H1 (cell line): ENCODE data around the gene PLCL1. TPM values are rescaled to one million over a fixed set of nuclear protein-coding genes. Genes with fewer than 3 reads are reported as not detected.

ENCODE experiments used
- CTCF ChIA-PET: fragments of 300-600 bp; sonication (Branson Sonifier 250); formaldehyde crosslinking; loops from one replicate; lab custom pipeline; 2021; ENCODE audit not compliant: partially characterized antibody; lab: Charles Lee
- POLR2A ChIA-PET: fragments of 300-600 bp; sonication (Branson Sonifier 250); formaldehyde crosslinking; loops from one replicate; lab custom pipeline; 2021; ENCODE audit warnings: inconsistent platforms; ENCODE audit not compliant: partially characterized antibody; lab: Charles Lee
- DNase-seq, 2 experiments: peaks; one replicate each; pipeline versions ENCODE4 v3.0.0 to v3.0.0-alpha.2; 2010 to 2022; ENCODE audit warnings: low spot score in 2 of 2, low read depth in 1 of 2, mixed read lengths in 1 of 2
- FAIRE-seq: peaks from 2 replicates; lab custom pipeline; 2011; peaks lifted over from hg19 to GRCh38; lab: Jason Lieb, UNC
- H2AFZ ChIP-seq: 2 replicates; pipeline ENCODE4 v1.8.1; 2012; ENCODE audit warnings: low read length, inconsistent platforms
- H2AK5ac ChIP-seq: 2 replicates; pipeline ENCODE4 v1.6.1; 2013; ENCODE audit warnings: low read depth, low read length
- H2BK120ac ChIP-seq: replicated peaks from 2 replicates; pipeline ENCODE3; 2013; ENCODE audit warnings: low read depth, low read length, inconsistent platforms
- H2BK12ac ChIP-seq: 2 replicates; pipeline ENCODE4 v1.6.1; 2013; ENCODE audit warnings: low read depth, low read length
- H2BK15ac ChIP-seq: 2 replicates; pipeline ENCODE4 v1.6.1; 2013; ENCODE audit warnings: low read length
- H2BK20ac ChIP-seq: 2 replicates; pipeline ENCODE4 v1.6.1; 2013; ENCODE audit warnings: low read length
- H2BK5ac ChIP-seq: 2 replicates; pipeline ENCODE4 v1.6.1; 2013; ENCODE audit warnings: low read depth, low read length
- H3K14ac ChIP-seq: 2 replicates; pipeline ENCODE4 v1.6.1; 2013; ENCODE audit warnings: inconsistent platforms; ENCODE audit not compliant: insufficient read length
- H3K18ac ChIP-seq: 2 replicates; pipeline ENCODE4 v1.6.1; 2013; ENCODE audit warnings: low read length; ENCODE audit errors: extremely low read depth
- H3K23ac ChIP-seq: 2 replicates; pipeline ENCODE4 v1.6.1; 2013; ENCODE audit warnings: inconsistent platforms; ENCODE audit not compliant: insufficient read length
- H3K23me2 ChIP-seq: 2 replicates; pipeline ENCODE4 v1.6.1; 2013; ENCODE audit warnings: low read depth, low read length
- H3K27ac ChIP-seq: 2 replicates; pipeline ENCODE4 v1.6.1; 2011; ENCODE audit warnings: low read depth, low read length, inconsistent platforms
- H3K27me3 ChIP-seq, 4 experiments: replicated peaks in 1 of 4; 1 replicate in 1 of 4; 2 replicates in 3 of 4; pipeline versions ENCODE4 v1.6.1 to v1.8.1; 2011 to 2013; ENCODE audit warnings: low read length in 3 of 4, mild to moderate bottlenecking in 3 of 4, inconsistent platforms in 2 of 4, mixed read lengths in 2 of 4, moderate library complexity in 1 of 4; ENCODE audit not compliant: control insufficient read depth in 3 of 4, insufficient read depth in 3 of 4; ENCODE audit errors: extremely low read depth in 1 of 4
- H3K36me3 ChIP-seq, 4 experiments: 2 replicates each; pipeline versions ENCODE4 v1.6.1 to v1.8.1; 2011 to 2013; ENCODE audit warnings: mild to moderate bottlenecking in 4 of 4, low read length in 3 of 4, moderate library complexity in 2 of 4, control low read depth in 1 of 4, inconsistent platforms in 1 of 4; ENCODE audit not compliant: insufficient read depth in 4 of 4, control insufficient read depth in 2 of 4
- H3K4ac ChIP-seq: replicated peaks from 2 replicates; pipeline ENCODE3; 2013; ENCODE audit warnings: low read length, low read depth, mixed read lengths, inconsistent platforms; ENCODE audit not compliant: insufficient read length
- H3K4me1 ChIP-seq, 4 experiments: replicated peaks in 1 of 4; 1 replicate in 1 of 4; 2 replicates in 3 of 4; pipeline versions ENCODE4 v1.6.1 to v1.8.1; 2011 to 2013; ENCODE audit warnings: low read length in 3 of 4, inconsistent platforms in 2 of 4, mixed read lengths in 1 of 4; ENCODE audit not compliant: insufficient read depth in 4 of 4, control insufficient read depth in 3 of 4
- H3K4me2 ChIP-seq, 2 experiments: 2 replicates each; pipeline versions ENCODE4 v1.6.1 to v1.8.1; 2011 to 2013; ENCODE audit warnings: low read depth in 2 of 2, low read length in 2 of 2, control low read depth in 1 of 2, inconsistent platforms in 1 of 2, mild to moderate bottlenecking in 1 of 2; ENCODE audit not compliant: insufficient read depth in 1 of 2
- H3K4me3 ChIP-seq, 4 experiments: fragments of 200-600, 300-600 bp in 1 of 4; sonication (generic), shearing (Covaris generic), sonication (Bioruptor Twin) in 1 of 4; 2 replicates each; pipeline versions ENCODE4 v1.5.1 to v1.8.1; 2011 to 2016; ENCODE audit warnings: low read length in 4 of 4, low read depth in 3 of 4, control low read depth in 2 of 4, inconsistent platforms in 2 of 4, mild to moderate bottlenecking in 2 of 4, mixed read lengths in 1 of 4, moderate library complexity in 1 of 4; ENCODE audit not compliant: insufficient read depth in 2 of 4; ENCODE audit errors: extremely low read depth in 1 of 4
- H3K56ac ChIP-seq: replicated peaks from 2 replicates; pipeline ENCODE3; 2013; ENCODE audit warnings: low read depth, mild to moderate bottlenecking, mixed read lengths, low read length, inconsistent platforms; ENCODE audit not compliant: insufficient read length
- H3K79me1 ChIP-seq: 2 replicates; pipeline ENCODE4 v1.6.1; 2013; ENCODE audit warnings: low read depth, low read length, control low read depth
- H3K79me2 ChIP-seq, 2 experiments: 2 replicates each; pipeline versions ENCODE4 v1.6.1 to v1.8.1; 2012 to 2013; ENCODE audit warnings: low read length in 2 of 2, mild to moderate bottlenecking in 2 of 2, inconsistent platforms in 1 of 2; ENCODE audit not compliant: insufficient read depth in 2 of 2, control insufficient read depth in 1 of 2
- H3K9ac ChIP-seq, 4 experiments: replicated peaks in 1 of 4; 1 replicate in 1 of 4; 2 replicates in 3 of 4; pipeline versions ENCODE4 v1.6.1 to v1.8.1; 2011 to 2013; ENCODE audit warnings: low read depth in 3 of 4, low read length in 3 of 4, control low read depth in 2 of 4, mild to moderate bottlenecking in 2 of 4, moderate library complexity in 2 of 4, inconsistent platforms in 1 of 4; ENCODE audit errors: extremely low read depth in 1 of 4
- H3K9me3 ChIP-seq, 2 experiments: 2 replicates each; pipeline versions ENCODE4 v1.6.1 to v1.8.1; 2012 to 2013; ENCODE audit warnings: mild to moderate bottlenecking in 2 of 2, moderate library complexity in 2 of 2, control low read depth in 1 of 2, inconsistent platforms in 1 of 2, low read depth in 1 of 2, low read length in 1 of 2, mixed read lengths in 1 of 2; ENCODE audit not compliant: insufficient read depth in 2 of 2
- H4K20me1 ChIP-seq, 2 experiments: replicated peaks in 1 of 2; 2 replicates each; pipeline versions ENCODE3 to v1.8.1; 2011 to 2013; ENCODE audit warnings: inconsistent platforms in 2 of 2, low read length in 2 of 2, mild to moderate bottlenecking in 1 of 2; ENCODE audit not compliant: insufficient read depth in 2 of 2, control insufficient read depth in 1 of 2
- H4K5ac ChIP-seq: 2 replicates; pipeline ENCODE4 v1.6.1; 2013; ENCODE audit warnings: low read length, low read depth, mixed read lengths, inconsistent platforms; ENCODE audit not compliant: insufficient read length
- H4K8ac ChIP-seq: 2 replicates; pipeline ENCODE4 v1.8.0; 2013; ENCODE audit warnings: mild to moderate bottlenecking, moderate library complexity, low read length, inconsistent platforms; ENCODE audit not compliant: insufficient read depth; ENCODE audit errors: extremely low read depth
- H4K91ac ChIP-seq: replicated peaks from 2 replicates; pipeline ENCODE3; 2013; ENCODE audit warnings: low read length, mixed read lengths, inconsistent platforms; ENCODE audit not compliant: insufficient read length
- MAFK ChIP-seq: IDR thresholded peaks from 2 replicates; pipeline ENCODE4 v1.6.1; 2012; ENCODE audit warnings: low read depth, mild to moderate bottlenecking, improper control_type of control experiment, low read length
- WGBS, 2 experiments: shearing (Covaris generic) in 1 of 2; methylation state at CpG; one replicate each; pipeline versions ENCODE4 v1.1.6 to v1.1.7; 2013 to 2015; ENCODE audit warnings: low lambda C conversion rate in 2 of 2, mixed read lengths in 2 of 2, inconsistent platforms in 1 of 2, low coverage in 1 of 2, missing lambda C conversion rate in 1 of 2; ENCODE audit not compliant: insufficient replicate concordance in 2 of 2, insufficient coverage in 1 of 2, insufficient read length in 1 of 2; ENCODE audit errors: extremely low coverage in 1 of 2, missing lambda C conversion rate in 1 of 2; 5-methylcytosine and 5-hydroxymethylcytosine counted together
- polyA plus RNA-seq, 7 experiments: library from polyadenylated mRNA; depleted of rRNA in 3 of 7; stranded (reverse) in 5 of 7; unstranded in 2 of 7; fragments of >200 nt in 5 of 7; fragments of 200-250 nt in 2 of 7; gene quantifications; 1 replicate in 5 of 7; 2 replicates in 1 of 7; 4 replicates in 1 of 7; pipeline versions ENCODE4 v1.2.1 to v1.2.3, GENCODE V29; 2011 to 2013; ENCODE audit warnings: missing spikeins in 2 of 7, mixed read lengths in 2 of 7
- total RNA-seq: library from RNA; stranded (reverse); fragmentation: NEBNext Ultra II Directional; extraction: Animal tissue kit (Norgen Biotek cat#: 25700); gene quantifications from 2 replicates; pipeline ENCODE4 v1.2.1, GENCODE V29; 2021

PLCL1 gene
- total and polyA plus RNA-seq, 2 of the 8 experiments (the other 6 are each of a cell fraction or from before 2014, with no cell fraction given) = not detected

GRCh38 chr2:197915548-197916265 is 111.3 kb downstream of the PLCL1 start:
- no peak for TF ChIP-seq MAFK
- H3K18ac ChIP-seq = no peak overlapping the region
- no peak overlapping the region for H2AK5ac ChIP-seq

More at GRCh38 chr2:197915548-197916265, 111.3 kb downstream of the PLCL1 start:
- Histone ChIP-seq H2BK15ac (no peak overlapping the region), H2AFZ (no peak overlapping the region), H2BK5ac (no peak overlapping the region), H3K14ac (no peak overlapping the region), H3K79me1 (no peaks in the 10 kb centered on the region), H3K4me1 (no peaks in the 10 kb centered on the region), H3K27me3 (no peaks in the 10 kb centered on the region), H4K8ac (no peak overlapping the region), H3K27ac (no peak overlapping the region), H4K20me1 (no peaks in the 10 kb centered on the region), H3K36me3 (peaks cover 0 to 2% (median 0%) of the 10 kb centered on the region in 4 experiments; a peak in 1 of 8 replicates), H2BK12ac (no peak overlapping the region), H2BK20ac (no peak overlapping the region), H3K4me2 (no peak overlapping the region), H2BK120ac (no peak overlapping the region), H3K9ac (no peak overlapping the region), H3K4ac (no peak overlapping the region), H3K79me2 (no peaks in the 10 kb centered on the region), H4K5ac (no peak overlapping the region), H3K9me3 (no peaks in the 10 kb centered on the region), H3K56ac (no peak overlapping the region), H3K4me3 (no peak overlapping the region), H3K23me2 (no peaks in the 10 kb centered on the region), H4K91ac (no peak overlapping the region), H3K23ac (no peak overlapping the region)
- FAIRE-seq = no peak
- DNase-seq = no peak
- CTCF ChIA-PET = interaction anchor here (2.1 kb wide), 1 partner anchor 10 kb away, joined by 4 read pairs; no protein-coding TSS in a partner anchor
- POLR2A ChIA-PET = no interaction called here
- 94% methylated on average over 3 of the region's 3 CpGs; no CpG with 5 or more reads in 1 of the 2 experiments for WGBS, 2 experiments
